GM21576 (cell line): ENCODE measurements around the gene GON7.
"Not testable (repeated sequence)": the region's sequence is repeated elsewhere in the genome, so short reads cannot be mapped to it uniquely, and the experiment has no call there.

ENCODE experiments used
- ATAC-seq: cut with Tn5 transposase; IDR thresholded peaks from one replicate; pipeline ENCODE4 v1.9.1; 2021; ENCODE audit warnings: mild to moderate bottlenecking, moderate library complexity; ENCODE audit not compliant: unreplicated experiment

The GON7 gene

GRCh38 chr14:93159625-93160352, 47.1 kb downstream of the GON7 start:
- not testable (repeated sequence) for ATAC-seq

- ATAC-seq = not testable (repeated sequence)
Measured at GRCh38 chr14:93158349-93158748, 48.5 kb downstream of the GON7 start.

- ATAC-seq = no peak
Measured at GRCh38 chr14:93156693-93157369, 50.0 kb downstream of the GON7 start.

GRCh38 chr14:93155667-93156066, 51.2 kb downstream of the GON7 start:
- no peak for ATAC-seq

GRCh38 chr14:93153121-93153520, 53.7 kb downstream of the GON7 start:
- ATAC-seq = no peak
